Astrocyte of the cerebellum (primary cell): ENCODE results near the gene NCOA5.

ENCODE experiments used
- DNase-seq: peaks from one replicate; pipeline ENCODE4 v3.0.0-alpha.2; 2011; ENCODE audit warnings: low read depth
- H3K4me3 ChIP-seq: 2 replicates; pipeline ENCODE4 v1.5.1; 2011; ENCODE audit warnings: mild to moderate bottlenecking, low read depth, low read length, moderate library complexity
- in situ Hi-C: cut with HindIII; loops from 2 replicates; pipeline ENCODE4 v1.10.0; 2017; ENCODE audit warnings: low sequenced_read_pairs
- TF ChIP-seq, protein P1 (sequence below): IDR thresholded peaks from 2 replicates; pipeline ENCODE4 v1.5.1; 2012; ENCODE audit warnings: low read length, low read depth, moderate library complexity, mild to moderate bottlenecking; ENCODE audit errors: missing control alignments

Gene NCOA5

DNA sequence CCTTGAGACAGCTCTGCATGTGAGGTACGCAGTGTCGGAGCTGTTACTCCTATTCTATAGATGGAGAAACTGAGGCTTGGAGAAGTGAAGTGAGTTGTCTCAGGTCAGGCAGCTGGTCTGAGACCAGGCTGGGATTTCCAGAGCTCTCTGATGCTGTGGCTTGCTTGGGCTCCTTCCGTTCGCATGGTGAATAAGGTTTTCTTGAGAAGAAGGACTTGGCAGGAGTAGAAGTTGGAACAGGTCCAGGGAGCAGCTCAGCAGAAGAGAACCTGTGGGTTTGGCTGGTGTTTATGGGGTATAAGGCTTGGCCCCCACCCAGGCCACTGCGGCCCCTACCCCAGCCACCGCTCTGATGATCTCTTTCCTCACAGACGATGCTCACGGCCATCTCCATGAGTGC is 53.4 kb downstream of the NCOA5 start:
- TF ChIP-seq, protein P1, sequence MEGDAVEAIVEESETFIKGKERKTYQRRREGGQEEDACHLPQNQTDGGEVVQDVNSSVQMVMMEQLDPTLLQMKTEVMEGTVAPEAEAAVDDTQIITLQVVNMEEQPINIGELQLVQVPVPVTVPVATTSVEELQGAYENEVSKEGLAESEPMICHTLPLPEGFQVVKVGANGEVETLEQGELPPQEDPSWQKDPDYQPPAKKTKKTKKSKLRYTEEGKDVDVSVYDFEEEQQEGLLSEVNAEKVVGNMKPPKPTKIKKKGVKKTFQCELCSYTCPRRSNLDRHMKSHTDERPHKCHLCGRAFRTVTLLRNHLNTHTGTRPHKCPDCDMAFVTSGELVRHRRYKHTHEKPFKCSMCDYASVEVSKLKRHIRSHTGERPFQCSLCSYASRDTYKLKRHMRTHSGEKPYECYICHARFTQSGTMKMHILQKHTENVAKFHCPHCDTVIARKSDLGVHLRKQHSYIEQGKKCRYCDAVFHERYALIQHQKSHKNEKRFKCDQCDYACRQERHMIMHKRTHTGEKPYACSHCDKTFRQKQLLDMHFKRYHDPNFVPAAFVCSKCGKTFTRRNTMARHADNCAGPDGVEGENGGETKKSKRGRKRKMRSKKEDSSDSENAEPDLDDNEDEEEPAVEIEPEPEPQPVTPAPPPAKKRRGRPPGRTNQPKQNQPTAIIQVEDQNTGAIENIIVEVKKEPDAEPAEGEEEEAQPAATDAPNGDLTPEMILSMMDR: no peak
- no peak for DNase-seq
- in situ Hi-C loops: no loop called here
- H3K4me3 ChIP-seq: no peak overlapping the region

DNA sequence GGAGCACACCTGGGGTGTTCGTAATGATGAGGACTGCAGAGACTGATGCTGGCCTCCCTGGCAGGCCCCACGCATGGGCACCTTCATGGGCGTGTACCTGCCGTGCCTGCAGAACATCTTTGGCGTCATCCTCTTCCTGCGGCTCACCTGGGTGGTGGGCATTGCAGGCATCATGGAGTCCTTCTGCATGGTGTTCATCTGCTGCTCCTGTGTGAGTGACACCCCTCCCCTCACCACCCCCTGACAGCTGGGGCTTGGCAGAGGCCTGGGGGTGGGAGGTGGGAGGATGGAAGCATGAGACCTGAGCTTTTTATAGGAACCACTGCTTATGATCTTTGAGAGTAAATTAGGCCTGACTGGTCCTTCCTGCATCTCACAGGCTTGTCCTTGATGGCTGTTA is 54.0 kb downstream of the NCOA5 start:
- no peak overlapping the region for H3K4me3 ChIP-seq
- TF ChIP-seq, protein P1: no peak
- no peak for DNase-seq
- in situ Hi-C loops: no loop called here

DNA sequence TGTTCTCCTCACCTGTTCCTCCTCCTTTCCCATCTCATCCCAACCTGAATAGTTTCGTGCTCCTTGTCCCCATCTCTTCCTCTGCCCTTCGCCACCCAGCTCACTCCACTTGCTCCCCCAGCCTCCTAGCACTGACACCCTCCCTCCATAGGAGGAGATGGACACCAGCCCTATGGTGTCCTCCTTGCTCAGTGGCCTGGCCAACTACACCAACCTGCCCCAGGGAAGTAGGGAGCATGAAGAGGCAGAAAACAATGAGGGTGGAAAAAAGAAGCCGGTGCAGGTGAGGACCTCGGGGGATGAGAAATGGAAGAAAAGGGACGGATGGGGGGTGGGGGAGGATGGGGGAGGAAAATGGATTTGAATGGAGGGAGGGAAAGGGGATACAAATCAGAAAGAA is 54.5 kb downstream of the NCOA5 start:
- DNase-seq: no peak
- TF ChIP-seq, protein P1: no peak
- in situ Hi-C loops: no loop called here
- H3K4me3 ChIP-seq: no peak overlapping the region

DNA sequence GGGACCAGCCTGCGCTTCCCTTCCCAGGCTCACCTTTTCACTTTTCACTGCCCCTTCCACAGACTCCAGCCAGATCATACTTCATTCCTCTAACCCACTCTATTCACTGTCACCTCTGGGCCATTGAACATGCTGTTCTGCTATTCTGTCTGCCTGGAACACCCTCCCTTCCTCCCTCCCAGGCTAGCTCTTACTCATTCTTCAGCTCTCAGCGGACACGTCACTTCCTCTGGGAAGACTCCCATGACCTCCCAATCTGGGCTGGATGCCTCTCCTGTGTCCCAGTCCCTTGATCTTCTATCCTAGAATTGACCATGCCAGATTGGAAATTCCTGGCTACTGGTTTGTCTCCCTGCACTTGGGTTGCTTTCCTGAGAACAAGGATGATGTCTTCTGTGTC is 55.7 kb downstream of the NCOA5 start:
- in situ Hi-C loops: no loop called here
- H3K4me3 ChIP-seq: no peak overlapping the region
- no peak for DNase-seq
- TF ChIP-seq, protein P1: no peak

DNA sequence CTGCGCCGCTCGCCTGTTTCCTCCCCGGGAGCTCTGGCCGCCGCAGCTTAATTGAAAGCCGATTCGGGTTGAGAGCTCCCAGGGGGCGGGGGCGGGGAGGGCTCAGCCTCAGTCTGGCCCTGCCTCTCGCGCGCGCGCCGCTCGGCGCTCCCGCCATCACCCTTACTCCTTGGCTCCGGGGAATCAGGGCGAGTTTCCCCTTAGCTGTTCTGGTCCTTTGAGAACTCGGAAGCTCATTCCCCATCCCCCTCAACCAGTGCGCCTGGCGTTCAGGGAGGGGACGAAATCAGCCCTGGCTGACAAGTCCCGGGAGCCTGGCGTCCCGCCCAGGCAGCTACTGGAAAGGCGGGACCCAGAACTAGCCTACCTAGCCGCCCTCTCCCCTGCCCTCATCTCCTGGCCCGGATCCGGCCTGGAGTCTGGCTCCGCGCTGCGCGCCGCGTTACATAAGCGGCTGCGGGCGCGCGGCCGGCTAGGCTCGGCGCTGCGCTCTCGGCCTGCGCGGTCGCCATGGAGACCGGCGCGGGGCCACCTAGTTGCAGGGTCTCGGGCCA is 58.0 kb downstream of the NCOA5 start:
- no peak overlapping the region for H3K4me3 ChIP-seq
- TF ChIP-seq, protein P1: no peak
- no peak for DNase-seq
- in situ Hi-C loops: no loop called here

DNA sequence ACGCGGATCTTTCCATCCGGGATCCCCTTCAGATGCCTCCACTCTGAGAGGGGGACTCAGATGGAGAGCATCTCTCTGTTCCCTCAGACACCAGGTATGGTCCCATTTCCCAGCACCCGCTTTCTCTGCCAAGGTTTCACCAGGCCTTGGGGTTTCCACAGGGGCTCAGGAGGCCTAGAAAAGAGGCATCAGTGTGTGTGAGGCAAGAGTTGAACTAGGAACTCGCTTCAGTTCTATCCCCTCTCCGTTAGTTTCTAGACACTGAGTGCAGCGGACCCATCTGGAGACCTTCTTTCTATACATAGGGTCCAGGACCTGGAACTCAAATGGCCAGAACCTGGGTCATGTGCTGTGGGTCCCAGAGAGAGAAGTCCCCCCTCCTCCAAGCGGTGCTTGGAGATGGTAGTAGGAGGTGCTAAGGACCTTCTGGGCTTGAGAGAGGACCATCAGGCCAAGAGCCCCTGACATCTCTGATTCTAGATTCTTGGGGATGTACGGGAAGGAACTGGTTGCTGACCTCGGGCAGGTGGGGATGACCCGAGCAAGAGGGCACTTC is 58.7 kb downstream of the NCOA5 start:
- in situ Hi-C loops: no loop called here
- no peak for DNase-seq
- no peak overlapping the region for H3K4me3 ChIP-seq
- TF ChIP-seq, protein P1: no peak
